Immature natural killer cell (primary cell): Measurements from ENCODE around the gene PPP3CA. TPM values are rescaled to one million over a fixed set of nuclear protein-coding genes. Genes with fewer than 3 reads are reported as not detected.

Experiments
- DNase-seq, 3 donors: peaks; one replicate each; pipeline ENCODE4 v3.0.0; 2022; ENCODE audit warnings: mixed read lengths in 1 of 3
- H3K27ac Mint-ChIP-seq, 6 donors: one replicate each; pipeline ENCODE4 v1.8.0; 2020; ENCODE audit warnings: mixed read lengths in 6 of 6, mild to moderate bottlenecking in 5 of 6, inconsistent platforms in 4 of 6, moderate library complexity in 3 of 6
- H3K27me3 Mint-ChIP-seq, 3 donors: one replicate each; pipeline ENCODE4 v1.8.0; 2020 to 2021; ENCODE audit warnings: low read depth in 3 of 3, mild to moderate bottlenecking in 3 of 3, mixed read lengths in 3 of 3, moderate library complexity in 3 of 3, inconsistent platforms in 1 of 3
- H3K36me3 Mint-ChIP-seq, 3 donors: one replicate each; pipeline ENCODE4 v1.8.0; 2020; ENCODE audit warnings: mixed read lengths in 3 of 3, inconsistent platforms in 2 of 3, mild to moderate bottlenecking in 2 of 3
- H3K4me1 Mint-ChIP-seq, 2 donors: one replicate each; pipeline ENCODE4 v1.8.0; 2020; ENCODE audit warnings: inconsistent platforms in 2 of 2, mild to moderate bottlenecking in 2 of 2, mixed read lengths in 2 of 2, moderate library complexity in 1 of 2
- H3K4me3 Mint-ChIP-seq, 5 donors: one replicate each; pipeline ENCODE4 v1.8.0; 2020; ENCODE audit warnings: mild to moderate bottlenecking in 5 of 5, mixed read lengths in 5 of 5, inconsistent platforms in 3 of 5, moderate library complexity in 3 of 5
- H3K9me3 Mint-ChIP-seq, 6 donors: one replicate each; pipeline ENCODE4 v1.8.0; 2020; ENCODE audit warnings: mild to moderate bottlenecking in 6 of 6, mixed read lengths in 6 of 6, inconsistent platforms in 4 of 6, moderate library complexity in 3 of 6
- polyA plus RNA-seq, 3 donors: library from polyadenylated mRNA; unstranded; fragments of 300-500 nt; fragmentation: Illumina TruSeq; gene quantifications; one replicate each; pipeline ENCODE4 v1.2.3, GENCODE V29; 2021

The PPP3CA gene
- polyA plus RNA-seq, 3 donors from 2014 or later = 9.4 to 13.6 (median 10.8) TPM

DNA sequence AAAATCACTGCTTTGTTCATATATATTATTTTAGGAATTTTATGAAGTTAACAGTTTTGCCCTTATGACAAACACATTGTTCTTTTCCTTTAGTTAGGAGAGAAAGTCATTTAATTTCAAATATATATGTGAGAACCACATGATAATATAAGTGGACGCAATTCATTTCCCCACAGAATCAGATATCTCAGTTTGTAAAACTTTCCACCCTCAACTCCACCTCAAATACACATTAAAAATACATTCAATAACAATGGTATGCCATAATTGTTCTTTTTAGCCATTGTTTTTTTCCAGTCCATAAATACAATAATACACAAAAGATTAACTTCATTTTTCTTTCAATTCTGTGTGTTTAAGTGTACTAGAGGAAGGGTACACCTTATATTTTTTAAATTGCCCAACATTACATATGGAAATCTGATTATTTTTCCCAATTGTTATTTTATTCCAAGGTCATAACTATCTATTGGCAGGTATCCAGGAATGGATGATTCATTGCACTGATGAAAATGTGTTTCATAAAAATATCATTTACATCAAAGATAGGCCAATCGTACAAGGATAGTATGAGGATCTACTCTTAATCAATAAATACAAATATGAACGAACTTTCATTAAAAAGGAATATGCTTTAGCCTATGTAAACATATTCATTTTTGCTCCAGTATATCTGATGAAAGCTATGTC lies 125.0 kb downstream of the PPP3CA start:
- DNase-seq = no peak
- peaks cover 0 to 1% (median 0%) of the 10 kb centered on the region in 3 donors for H3K27me3 Mint-ChIP-seq
- H3K36me3 Mint-ChIP-seq = no peaks in the 10 kb centered on the region
- H3K27ac Mint-ChIP-seq = no peak overlapping the region
- no peaks in the 10 kb centered on the region for H3K9me3 Mint-ChIP-seq
- no peak overlapping the region for H3K4me3 Mint-ChIP-seq
- H3K4me1 Mint-ChIP-seq = peaks cover 60 to 98% of the 10 kb centered on the region in 2 donors

DNA sequence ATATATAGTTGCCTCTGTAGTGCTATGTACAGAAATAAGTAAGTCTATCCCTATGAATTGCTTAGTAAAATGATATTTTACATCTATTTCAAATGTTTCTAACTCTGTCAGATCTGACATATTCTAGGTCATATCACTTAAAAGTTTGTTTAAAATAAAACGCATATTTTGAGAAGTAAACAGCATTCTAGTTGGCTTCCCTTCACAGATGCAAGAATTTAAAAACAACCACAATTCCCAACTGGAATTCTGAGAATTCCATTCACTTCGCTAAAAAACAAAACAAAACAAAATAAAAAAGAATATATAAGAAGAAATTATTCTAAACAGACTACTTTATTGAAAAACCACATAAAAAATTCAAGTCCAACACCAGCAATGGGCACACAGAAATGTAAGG lies 126.0 kb downstream of the PPP3CA start:
- Mint-ChIP-seq H3K36me3 (no peaks in the 10 kb centered on the region), H3K9me3 (no peaks in the 10 kb centered on the region), H3K4me3 (no peak overlapping the region), H3K4me1 (peaks cover 57 to 99% of the 10 kb centered on the region in 2 donors), H3K27me3 (peaks cover 0 to 1% (median 0%) of the 10 kb centered on the region in 3 donors), H3K27ac (no peak overlapping the region)
- no peak for DNase-seq

DNA sequence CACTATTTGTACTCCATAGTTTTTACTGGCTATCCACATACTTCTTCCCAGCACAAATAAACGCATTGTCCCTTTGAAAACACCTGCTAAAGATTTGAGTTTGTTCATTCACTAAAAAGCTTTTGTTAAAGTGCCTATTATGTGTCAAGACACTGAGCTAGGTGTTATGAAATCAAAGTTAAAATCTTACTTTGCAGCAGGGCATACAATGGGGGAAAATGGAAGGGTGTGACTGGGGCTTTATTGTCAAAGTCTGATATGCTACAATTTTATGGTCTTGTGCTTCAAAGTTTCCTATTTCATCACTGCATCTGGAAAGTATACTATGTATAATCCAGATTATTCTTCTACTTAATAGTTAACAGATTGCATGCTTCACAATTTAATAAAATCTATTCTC lies 128.4 kb downstream of the PPP3CA start:
- Mint-ChIP-seq H3K4me1 (peaks cover 41 to 93% of the 10 kb centered on the region in 2 donors), H3K4me3 (no peak overlapping the region), H3K27ac (no peak overlapping the region), H3K9me3 (no peaks in the 10 kb centered on the region), H3K27me3 (peaks cover 0 to 1% (median 0%) of the 10 kb centered on the region in 3 donors), H3K36me3 (no peaks in the 10 kb centered on the region)
- no peak for DNase-seq

DNA sequence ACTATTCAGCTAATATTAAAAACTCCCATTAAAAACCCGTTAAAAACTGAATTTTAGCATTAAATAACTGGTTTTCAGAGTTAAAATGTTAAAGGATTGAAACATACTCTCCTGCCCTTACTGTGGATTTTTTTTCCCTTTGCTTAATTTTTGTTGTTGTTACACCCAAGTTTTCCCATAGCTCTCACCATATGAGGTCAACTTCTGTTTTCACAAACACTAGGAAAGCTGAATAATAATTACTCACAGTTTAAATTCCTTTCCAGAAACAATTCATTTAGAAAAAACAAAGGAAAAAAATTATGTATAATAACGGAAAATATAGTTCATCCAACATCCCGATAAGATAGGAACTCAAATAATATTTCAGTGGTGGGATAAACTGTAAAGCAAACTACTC lies 129.0 kb downstream of the PPP3CA start:
- H3K36me3 Mint-ChIP-seq = no peaks in the 10 kb centered on the region
- peaks cover 38 to 93% of the 10 kb centered on the region in 2 donors for H3K4me1 Mint-ChIP-seq
- H3K27me3 Mint-ChIP-seq = peaks cover 0 to 1% (median 0%) of the 10 kb centered on the region in 3 donors
- no peak overlapping the region for H3K27ac Mint-ChIP-seq
- H3K4me3 Mint-ChIP-seq = no peak overlapping the region
- H3K9me3 Mint-ChIP-seq = no peaks in the 10 kb centered on the region
- DNase-seq = no peak

DNA sequence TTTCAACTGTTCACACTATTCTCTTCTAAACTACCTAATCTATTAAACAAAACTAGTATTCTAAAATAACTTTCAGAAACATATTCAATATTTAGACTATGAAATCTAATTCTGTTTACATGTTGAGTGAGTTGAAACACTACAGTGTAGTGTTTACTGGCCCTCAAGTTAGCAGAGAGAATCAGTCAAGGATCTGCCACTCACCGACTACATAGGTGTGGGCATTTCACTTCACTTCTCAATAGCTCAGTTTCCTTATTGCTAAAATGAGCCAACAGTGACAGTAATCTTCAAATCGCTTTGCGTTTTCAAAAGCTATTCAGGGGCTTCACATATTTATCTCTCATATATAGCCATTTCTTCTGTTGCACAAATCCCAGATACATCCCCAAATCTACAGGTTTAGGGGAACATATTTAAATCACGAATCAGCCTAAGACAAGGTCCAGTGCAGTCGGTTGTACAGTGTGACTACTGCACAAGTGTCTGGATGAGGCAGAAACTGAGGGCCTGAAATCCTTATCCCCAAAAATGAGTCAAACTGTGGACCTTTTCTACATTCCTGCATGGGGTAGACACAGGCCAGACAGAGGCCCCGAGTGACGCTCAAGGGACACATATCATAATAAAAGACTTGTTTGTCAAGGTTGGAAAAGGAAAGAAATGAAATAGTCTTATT lies 129.8 kb downstream of the PPP3CA start:
- H3K36me3 Mint-ChIP-seq = no peaks in the 10 kb centered on the region
- no peaks in the 10 kb centered on the region for H3K9me3 Mint-ChIP-seq
- peaks cover 0 to 1% (median 0%) of the 10 kb centered on the region in 3 donors for H3K27me3 Mint-ChIP-seq
- no peak for DNase-seq
- peaks cover 32 to 93% of the 10 kb centered on the region in 2 donors for H3K4me1 Mint-ChIP-seq
- H3K4me3 Mint-ChIP-seq = no peak overlapping the region
- peak overlapping the region in 2 of 6 donors; percentile 14 to 26 for H3K27ac Mint-ChIP-seq

DNA sequence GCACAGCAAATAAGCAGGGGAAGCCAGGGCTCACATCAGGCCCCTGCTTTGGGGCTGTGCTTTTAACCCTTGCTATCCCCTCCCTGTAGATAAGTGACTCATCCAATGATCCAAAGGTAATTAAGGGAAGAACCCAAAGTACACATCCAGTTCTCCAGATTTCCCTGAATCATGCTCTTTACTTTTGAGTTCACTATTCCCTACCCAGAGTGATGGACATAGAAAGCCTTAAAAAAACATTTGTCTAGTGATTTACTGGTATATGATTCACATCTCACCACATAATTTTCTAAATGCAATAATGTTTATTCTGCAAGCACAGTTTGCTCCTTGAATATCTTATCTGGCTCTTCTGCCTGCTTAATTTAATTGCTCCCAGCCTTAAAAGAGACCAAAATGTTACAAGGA lies 136.2 kb downstream of the PPP3CA start:
- no peak overlapping the region for H3K27ac Mint-ChIP-seq
- no peak overlapping the region for H3K4me3 Mint-ChIP-seq
- no peak for DNase-seq
- no peaks in the 10 kb centered on the region for H3K36me3 Mint-ChIP-seq
- no peaks in the 10 kb centered on the region for H3K9me3 Mint-ChIP-seq
- H3K4me1 Mint-ChIP-seq = peaks cover 49 to 82% of the 10 kb centered on the region in 2 donors
- H3K27me3 Mint-ChIP-seq = no peaks in the 10 kb centered on the region

DNA sequence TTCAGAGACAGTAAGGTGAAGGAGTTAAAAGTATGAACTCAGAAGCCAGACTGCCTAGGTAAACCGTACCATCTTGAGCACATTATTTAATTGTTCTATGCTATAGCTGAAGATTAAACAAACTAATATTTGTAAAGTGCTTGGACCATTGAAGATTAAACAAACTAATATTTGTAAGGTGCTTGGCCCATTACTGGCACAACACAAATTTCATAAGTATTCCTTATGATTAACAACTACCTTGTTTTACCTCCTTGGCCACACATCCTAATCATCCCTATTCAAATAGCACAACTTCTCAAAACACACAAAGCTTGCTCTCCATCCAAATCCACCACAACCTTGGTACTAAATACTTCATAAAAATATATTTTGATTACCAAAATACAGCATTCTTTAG lies 137.0 kb downstream of the PPP3CA start:
- Mint-ChIP-seq H3K27ac (peak overlapping the region in 1 of 6 donors; percentile 28), H3K4me1 (peaks cover 58 to 83% of the 10 kb centered on the region in 2 donors), H3K36me3 (no peaks in the 10 kb centered on the region), H3K4me3 (no peak overlapping the region), H3K27me3 (no peaks in the 10 kb centered on the region), H3K9me3 (no peaks in the 10 kb centered on the region)
- DNase-seq = no peak

DNA sequence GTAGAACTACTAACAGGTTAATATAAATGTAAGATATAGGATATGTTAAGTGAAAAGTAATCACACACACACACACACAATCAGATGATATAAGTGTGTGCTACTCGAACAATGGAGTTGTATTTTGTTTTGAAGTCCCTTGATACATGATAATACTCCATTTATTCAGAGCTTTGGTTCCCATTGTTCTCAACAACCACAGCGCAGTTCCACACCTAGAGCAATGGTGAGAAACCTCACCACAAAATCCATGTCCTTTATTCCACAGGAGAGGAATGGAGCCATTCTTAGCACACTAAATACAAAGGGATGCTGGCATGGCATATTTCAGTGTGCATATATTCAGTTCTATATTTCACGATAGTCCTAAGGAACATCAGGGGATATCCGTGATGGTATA lies 139.2 kb downstream of the PPP3CA start:
- no peaks in the 10 kb centered on the region for H3K27me3 Mint-ChIP-seq
- DNase-seq = no peak
- H3K9me3 Mint-ChIP-seq = no peaks in the 10 kb centered on the region
- H3K36me3 Mint-ChIP-seq = no peaks in the 10 kb centered on the region
- peaks cover 62 to 82% of the 10 kb centered on the region in 2 donors for H3K4me1 Mint-ChIP-seq
- no peak overlapping the region for H3K4me3 Mint-ChIP-seq
- H3K27ac Mint-ChIP-seq = no peak overlapping the region

DNA sequence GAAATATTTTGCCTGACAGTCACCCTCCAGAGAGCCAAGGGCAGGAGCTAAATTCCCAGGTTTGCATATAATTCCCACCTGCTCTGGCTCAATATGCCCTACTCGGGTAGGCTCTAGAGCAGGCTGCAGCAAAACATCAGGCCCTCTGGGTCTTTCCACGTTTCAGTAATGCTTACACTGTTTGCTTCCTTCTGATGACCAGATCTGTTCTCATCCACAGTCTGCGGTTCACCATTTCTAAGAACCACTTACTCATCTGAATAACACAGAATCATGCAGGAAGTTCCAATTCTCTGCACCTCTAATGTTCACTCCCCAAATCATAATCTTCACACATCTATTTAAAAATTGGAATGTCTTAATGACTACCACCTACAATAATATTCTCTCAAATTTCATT lies 141.4 kb downstream of the PPP3CA start:
- no peaks in the 10 kb centered on the region for H3K9me3 Mint-ChIP-seq
- peak; percentile 21 to 41 (median 39) for DNase-seq
- H3K36me3 Mint-ChIP-seq = no peaks in the 10 kb centered on the region
- peak overlapping the region; percentile 52 to 86 (median 78) for H3K4me3 Mint-ChIP-seq
- peaks cover 60 to 81% of the 10 kb centered on the region in 2 donors for H3K4me1 Mint-ChIP-seq
- peak overlapping the region; percentile 75 to 93 (median 88) for H3K27ac Mint-ChIP-seq
- no peaks in the 10 kb centered on the region for H3K27me3 Mint-ChIP-seq

DNA sequence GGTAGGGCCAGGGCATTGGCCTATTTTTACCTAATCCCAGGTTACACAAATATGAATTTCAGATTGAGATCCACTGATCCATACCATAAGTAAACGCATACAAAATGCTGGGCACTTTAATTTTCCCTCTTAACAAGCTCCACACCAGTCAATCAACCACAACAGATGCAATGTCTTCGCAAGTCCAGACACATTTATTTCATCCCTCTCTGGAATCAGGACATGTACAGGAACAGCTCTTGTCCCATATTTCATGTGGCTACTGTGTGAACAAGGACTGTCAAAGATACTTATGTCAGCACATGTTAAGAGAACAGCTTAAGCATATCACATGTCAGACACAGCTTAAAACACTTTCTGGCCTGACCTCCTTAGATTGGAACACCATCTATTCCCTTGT lies 145.9 kb downstream of the PPP3CA start:
- Mint-ChIP-seq H3K9me3 (no peaks in the 10 kb centered on the region), H3K4me3 (peak overlapping the region in 1 of 5 donors; percentile 9), H3K27ac (peak overlapping the region in 2 of 6 donors; percentile 5 to 9), H3K27me3 (no peaks in the 10 kb centered on the region), H3K4me1 (peaks cover 78 to 92% of the 10 kb centered on the region in 2 donors), H3K36me3 (no peaks in the 10 kb centered on the region)
- DNase-seq = no peak

DNA sequence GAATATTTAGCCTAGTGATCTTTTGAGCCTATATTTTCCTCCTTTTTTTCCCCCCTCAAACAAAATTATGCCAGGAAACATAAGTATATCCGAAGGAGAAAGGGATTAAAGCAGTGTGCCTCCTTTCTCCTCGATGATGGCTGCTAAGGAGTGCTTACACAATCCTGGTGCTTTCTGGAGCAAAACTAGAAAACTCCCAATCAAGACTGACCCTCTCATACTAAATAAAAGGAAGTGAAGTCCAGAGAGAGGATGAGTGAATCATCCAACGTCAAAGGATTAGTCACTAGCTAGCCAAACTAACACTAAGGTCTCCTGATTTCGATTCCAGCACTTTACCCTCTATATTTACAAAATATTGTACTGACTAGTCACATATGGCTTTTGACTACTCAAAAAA lies 146.8 kb downstream of the PPP3CA start:
- Mint-ChIP-seq H3K27ac (peak overlapping the region in 3 of 6 donors; percentile 41 to 44 (median 43)), H3K4me1 (peaks cover 77 to 92% of the 10 kb centered on the region in 2 donors), H3K9me3 (no peaks in the 10 kb centered on the region), H3K4me3 (no peak overlapping the region), H3K27me3 (no peaks in the 10 kb centered on the region), H3K36me3 (peaks cover 0 to 4% (median 0%) of the 10 kb centered on the region in 3 donors)
- no peak for DNase-seq

DNA sequence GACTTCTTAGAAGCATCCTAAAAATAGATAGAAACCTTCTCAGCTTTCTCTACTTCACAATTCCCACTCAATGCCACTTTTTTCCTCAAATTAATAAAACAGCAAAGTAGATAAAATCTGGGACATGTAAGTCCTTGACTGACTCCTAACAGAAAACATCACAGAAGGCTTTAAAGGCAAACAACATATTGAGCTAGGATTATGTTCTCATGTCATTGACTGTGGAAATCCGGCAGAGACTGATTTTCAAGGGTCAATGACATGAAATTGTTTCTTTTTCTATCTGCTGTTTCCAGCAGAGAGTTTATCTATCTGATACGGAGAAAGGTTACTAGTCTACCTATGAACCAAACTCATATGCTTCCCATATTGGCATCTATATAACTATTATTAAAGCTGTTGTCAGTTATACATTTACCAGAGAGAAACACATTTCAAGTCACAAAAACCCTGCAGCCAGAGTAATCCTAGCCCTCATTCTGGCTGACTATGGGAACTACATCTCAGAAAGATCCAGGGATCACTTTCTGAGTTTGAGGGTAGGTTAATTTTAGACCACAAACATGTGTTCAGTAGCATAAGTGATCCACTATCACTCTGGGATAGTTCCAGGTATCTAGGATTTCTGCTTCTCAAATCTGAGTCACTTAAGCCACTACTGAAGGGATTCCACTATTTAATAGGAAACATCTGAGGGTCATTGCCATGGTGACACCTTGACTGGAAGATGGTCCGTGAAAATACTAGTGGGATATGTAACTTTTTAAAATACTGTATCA lies 147.6 kb downstream of the PPP3CA start:
- H3K36me3 Mint-ChIP-seq = peaks cover 0 to 4% (median 0%) of the 10 kb centered on the region in 3 donors
- H3K27ac Mint-ChIP-seq = peak overlapping the region in 1 of 6 donors; percentile 44
- H3K4me1 Mint-ChIP-seq = peaks cover 69 to 88% of the 10 kb centered on the region in 2 donors
- no peak overlapping the region for H3K4me3 Mint-ChIP-seq
- no peaks in the 10 kb centered on the region for H3K9me3 Mint-ChIP-seq
- H3K27me3 Mint-ChIP-seq = no peaks in the 10 kb centered on the region
- DNase-seq = no peak

DNA sequence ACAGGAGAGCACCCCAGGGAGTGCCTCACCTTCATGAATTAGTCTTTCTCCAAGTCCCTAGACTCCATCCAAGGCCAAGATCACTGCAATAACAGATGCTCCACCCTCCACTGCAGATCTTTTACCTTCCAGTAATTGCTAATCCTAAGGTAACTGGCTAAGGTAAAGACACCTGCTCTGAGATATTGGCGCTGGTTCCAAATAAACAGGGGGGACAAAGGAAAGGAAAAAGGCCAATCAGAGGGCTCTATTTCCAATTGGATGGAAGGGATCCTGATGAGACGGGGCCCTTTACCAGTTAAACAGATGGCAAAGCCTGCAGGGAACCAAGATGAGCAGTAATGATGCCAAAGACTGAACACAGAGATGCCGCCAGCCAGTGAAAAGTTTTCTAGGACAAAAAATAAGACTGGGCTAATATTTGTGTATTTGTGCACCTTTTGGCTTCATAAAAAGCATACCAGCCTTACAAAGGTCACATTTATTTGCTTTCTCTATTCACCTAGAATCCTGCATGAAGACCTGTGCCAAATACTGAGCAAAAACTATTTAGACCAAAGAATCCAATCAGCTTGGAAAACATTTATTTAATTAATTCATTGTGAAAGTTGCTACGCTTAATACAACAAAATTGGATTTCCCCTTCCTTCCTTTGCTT lies 148.5 kb downstream of the PPP3CA start:
- Mint-ChIP-seq H3K27me3 (no peaks in the 10 kb centered on the region), H3K36me3 (peaks cover 0 to 8% (median 0%) of the 10 kb centered on the region in 3 donors), H3K27ac (peak overlapping the region in 1 of 6 donors; percentile 17), H3K4me3 (no peak overlapping the region), H3K9me3 (no peaks in the 10 kb centered on the region), H3K4me1 (peaks cover 66 to 90% of the 10 kb centered on the region in 2 donors)
- DNase-seq = no peak
